Natural killer cell treated with Interleukin-12 subunit alpha and Interleukin-12 subunit beta and Interleukin-15 and Interleukin-18, amount 100 ng/mL, for 72 hours (primary cell): ENCODE results near the gene LRRC8D. TPM values are rescaled to one million over a fixed set of nuclear protein-coding genes. Genes with fewer than 3 reads are reported as not detected.
A peak's percentile ranks its signal among the peaks of the same experiment; 100 is the strongest.

Experiments
- ATAC-seq, 2 donors: fragments of 150-1000 bp; cut with Tn5 transposase in 1 of 2; sonication (Bioruptor Pico), chemical (Tn5 transposase) in 1 of 2; 2 replicates each; pipeline ENCODE4 v1.10.0; 2021
- DNase-seq: peaks from one replicate; pipeline ENCODE4 v3.0.0; 2022; ENCODE audit warnings: low spot score
- H3K27ac Mint-ChIP-seq, 2 donors: 1 replicate in 1 of 2; 2 replicates in 1 of 2; pipeline ENCODE4 v1.8.0; 2022; ENCODE audit warnings: mixed read lengths in 2 of 2, mild to moderate bottlenecking in 1 of 2, moderate library complexity in 1 of 2
- H3K27me3 Mint-ChIP-seq, 2 donors: 1 replicate in 1 of 2; 2 replicates in 1 of 2; pipeline ENCODE4 v1.8.0; 2022; ENCODE audit warnings: mixed read lengths in 2 of 2
- H3K36me3 Mint-ChIP-seq: one replicate; pipeline ENCODE4 v1.8.0; 2022; ENCODE audit warnings: mixed read lengths
- H3K4me1 Mint-ChIP-seq, 2 donors: 1 replicate in 1 of 2; 2 replicates in 1 of 2; pipeline ENCODE4 v1.8.0; 2022; ENCODE audit warnings: low read depth in 2 of 2, mixed read lengths in 2 of 2, mild to moderate bottlenecking in 1 of 2
- H3K4me3 Mint-ChIP-seq: one replicate; pipeline ENCODE4 v1.8.0; 2022; ENCODE audit warnings: mixed read lengths
- H3K9me3 Mint-ChIP-seq: 2 replicates; pipeline ENCODE4 v1.8.0; 2022; ENCODE audit warnings: mixed read lengths
- total RNA-seq, 2 donors: library from RNA; stranded (reverse); gene quantifications; one replicate each; pipeline ENCODE4 v1.2.3, GENCODE V29; 2022

Gene LRRC8D
- total RNA-seq, 2 donors from 2014 or later: 19.8 to 27.3 TPM

DNA sequence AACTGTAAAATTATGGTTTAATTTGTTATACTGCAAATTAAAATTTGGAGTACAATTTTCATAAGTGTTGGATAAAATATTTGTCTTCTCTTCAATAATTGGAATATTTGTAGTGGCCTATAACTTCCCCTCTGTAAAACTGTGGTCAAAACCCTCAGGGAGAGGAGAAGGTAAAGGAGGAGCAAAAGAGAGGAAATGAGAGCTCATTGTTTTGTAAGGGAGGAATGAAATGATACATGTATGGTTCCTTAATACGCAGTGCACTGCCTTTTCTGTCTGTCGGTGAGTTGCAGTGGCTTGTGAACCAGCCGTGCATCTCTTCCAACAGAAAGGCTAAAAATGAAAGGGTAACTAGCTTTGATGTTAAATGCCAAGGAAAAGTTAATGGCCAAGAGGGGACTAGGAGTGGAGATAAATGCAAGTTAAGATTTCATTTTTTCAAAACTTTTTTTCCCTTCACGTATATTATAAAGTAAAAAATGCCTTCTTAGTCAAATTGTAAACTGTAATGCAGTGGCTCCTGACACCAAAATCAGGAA lies 26.4 kb downstream of the LRRC8D start:
- no peak overlapping the region for H3K4me3 Mint-ChIP-seq

DNA sequence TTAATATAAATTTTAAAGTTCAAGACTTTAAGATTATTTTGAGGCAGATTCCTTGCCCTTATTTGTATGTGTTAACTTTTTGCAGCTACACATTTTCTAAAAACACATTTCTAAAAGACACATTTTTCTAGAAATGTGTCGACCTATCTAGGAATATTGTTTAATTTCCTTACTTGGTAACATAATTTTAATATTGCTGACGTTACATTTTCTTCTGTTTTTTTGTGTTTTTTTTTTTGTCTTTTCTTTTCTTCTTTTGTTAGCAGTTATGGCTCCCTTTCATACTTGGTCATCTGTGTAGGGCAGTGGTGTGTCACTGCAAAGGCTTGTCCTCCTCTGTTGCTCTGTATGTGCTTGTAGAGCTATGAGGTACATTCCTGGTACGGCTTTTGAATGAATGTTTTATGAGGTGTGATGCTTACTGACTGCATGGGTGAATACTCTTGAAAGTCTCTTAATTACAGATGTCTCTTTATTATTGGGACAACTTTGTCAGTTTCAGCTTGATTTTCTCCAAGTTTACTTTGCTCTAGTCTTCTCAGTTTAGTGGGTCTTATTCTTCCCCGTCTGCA lies 30.1 kb downstream of the LRRC8D start:
- DNase-seq (no peak), ATAC-seq (no peak)
- H3K36me3 Mint-ChIP-seq: no peaks in the 10 kb centered on the region
- no peaks in the 10 kb centered on the region for H3K27me3 Mint-ChIP-seq
- no peaks in the 10 kb centered on the region for H3K9me3 Mint-ChIP-seq
- H3K27ac Mint-ChIP-seq: no peak overlapping the region
- H3K4me1 Mint-ChIP-seq: peaks cover 11 to 20% of the 10 kb centered on the region in 2 donors
- H3K4me3 Mint-ChIP-seq: no peak overlapping the region

More for the DNA sequence above, 26.4 kb downstream of the LRRC8D start:
- ATAC-seq: no peak
- Mint-ChIP-seq H3K4me1 (peaks cover 30 to 40% of the 10 kb centered on the region in 2 donors), H3K36me3 (no peaks in the 10 kb centered on the region), H3K27me3 (no peaks in the 10 kb centered on the region), H3K9me3 (no peaks in the 10 kb centered on the region), H3K27ac (peak overlapping the region in 1 of 2 donors; percentile 51)
- no peak for DNase-seq

DNA sequence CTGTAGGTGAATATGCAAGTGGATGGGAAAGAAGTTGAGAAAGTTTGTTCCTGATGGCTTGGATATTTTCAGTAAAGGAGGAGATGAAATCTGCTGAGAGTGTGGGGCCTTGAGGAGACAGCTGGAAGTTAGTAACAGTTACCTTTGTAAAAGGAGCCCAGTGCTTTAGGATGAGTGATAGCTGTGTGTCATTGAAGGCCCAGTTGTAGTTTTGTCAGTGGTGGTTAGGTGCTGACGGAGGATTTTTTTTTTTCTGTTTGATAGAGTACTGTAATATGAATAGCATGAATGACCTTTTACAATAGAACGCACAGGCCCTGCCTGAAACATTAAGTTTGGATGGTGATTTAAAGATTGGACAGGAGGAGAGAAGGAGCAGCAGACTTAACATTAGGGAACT lies 33.3 kb downstream of the LRRC8D start:
- no peaks in the 10 kb centered on the region for H3K9me3 Mint-ChIP-seq
- peaks cover 4 to 10% of the 10 kb centered on the region in 2 donors for H3K4me1 Mint-ChIP-seq
- no peak overlapping the region for H3K27ac Mint-ChIP-seq
- H3K27me3 Mint-ChIP-seq: no peaks in the 10 kb centered on the region
- H3K4me3 Mint-ChIP-seq: no peak overlapping the region
- DNase-seq (no peak), ATAC-seq (no peak)
- no peaks in the 10 kb centered on the region for H3K36me3 Mint-ChIP-seq

DNA sequence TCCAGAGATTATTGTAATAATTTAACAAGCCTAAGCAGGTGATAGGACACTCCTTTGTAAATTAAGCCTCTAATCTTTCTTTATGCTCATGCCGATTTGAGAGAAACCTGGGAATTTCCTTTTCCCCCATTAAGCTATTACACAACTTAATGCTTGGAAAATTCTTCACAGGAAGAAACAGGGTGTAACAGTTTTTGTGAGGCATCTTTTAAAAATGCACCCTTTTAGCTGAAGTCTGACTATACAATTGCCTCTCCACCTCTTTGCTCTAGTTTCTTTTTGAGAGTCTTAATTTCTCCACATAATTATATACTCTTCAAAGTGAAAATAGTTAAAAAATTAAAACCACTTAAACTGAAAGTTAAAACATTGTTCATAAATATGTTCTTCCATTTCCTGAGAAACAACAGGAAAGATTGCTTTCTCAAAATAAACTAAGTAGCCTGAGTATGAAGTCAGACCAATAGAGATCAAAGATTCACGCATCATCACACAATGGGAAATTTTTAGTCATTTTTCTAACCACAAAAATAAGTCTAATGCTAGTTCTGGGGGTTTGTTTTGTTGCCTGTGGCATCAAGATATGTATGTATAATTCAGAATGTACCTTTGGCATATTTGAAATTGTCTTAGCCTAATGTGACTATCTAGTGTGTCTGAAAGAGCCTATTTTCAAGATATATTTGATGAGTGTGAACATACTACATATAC lies 34.7 kb downstream of the LRRC8D start:
- H3K27me3 Mint-ChIP-seq: no peaks in the 10 kb centered on the region
- DNase-seq (no peak), ATAC-seq (peak; percentile 32 to 80)
- no peak overlapping the region for H3K27ac Mint-ChIP-seq
- no peaks in the 10 kb centered on the region for H3K36me3 Mint-ChIP-seq
- H3K4me1 Mint-ChIP-seq: peaks cover 4 to 5% of the 10 kb centered on the region in 2 donors
- H3K9me3 Mint-ChIP-seq: no peaks in the 10 kb centered on the region
- no peak overlapping the region for H3K4me3 Mint-ChIP-seq

DNA sequence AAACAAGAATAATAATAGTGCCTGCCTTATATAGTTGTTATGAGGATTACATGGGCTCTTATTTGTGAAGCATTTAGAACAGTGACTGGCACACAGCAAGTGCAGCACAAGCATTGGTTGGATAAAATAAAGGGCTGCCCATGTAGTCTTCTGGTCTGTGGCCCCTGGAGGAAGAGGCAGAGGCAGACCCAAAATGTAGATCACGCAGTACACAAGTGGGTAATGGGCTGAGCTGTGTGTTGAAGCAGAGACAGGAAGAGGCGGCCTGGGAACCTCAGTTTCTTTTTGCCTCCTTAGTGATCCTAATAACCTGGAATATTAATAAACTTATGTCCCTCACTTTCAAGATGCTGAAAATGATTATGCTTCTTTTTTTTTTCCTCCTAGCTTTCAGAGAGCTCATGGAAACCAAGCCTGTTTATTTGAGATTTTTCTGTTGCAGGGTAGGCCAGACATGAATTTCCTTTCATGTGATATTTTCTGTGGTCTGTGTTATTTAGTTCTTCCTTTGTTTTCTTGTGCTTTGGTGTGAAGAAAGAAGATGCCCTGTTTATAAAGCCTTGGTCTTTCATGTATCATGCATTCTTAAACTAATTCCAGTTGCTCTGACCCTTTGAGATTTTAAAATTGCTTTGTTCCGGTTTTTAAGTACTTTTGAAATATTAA lies 42.5 kb downstream of the LRRC8D start:
- DNase-seq (no peak), ATAC-seq (no peak)
- H3K27ac Mint-ChIP-seq: peak overlapping the region; percentile 53 to 79
- H3K27me3 Mint-ChIP-seq: no peaks in the 10 kb centered on the region
- no peak overlapping the region for H3K4me3 Mint-ChIP-seq
- H3K9me3 Mint-ChIP-seq: no peaks in the 10 kb centered on the region
- peaks cover 25 to 28% of the 10 kb centered on the region in 2 donors for H3K4me1 Mint-ChIP-seq
- peaks cover 6% of the 10 kb centered on the region for H3K36me3 Mint-ChIP-seq

DNA sequence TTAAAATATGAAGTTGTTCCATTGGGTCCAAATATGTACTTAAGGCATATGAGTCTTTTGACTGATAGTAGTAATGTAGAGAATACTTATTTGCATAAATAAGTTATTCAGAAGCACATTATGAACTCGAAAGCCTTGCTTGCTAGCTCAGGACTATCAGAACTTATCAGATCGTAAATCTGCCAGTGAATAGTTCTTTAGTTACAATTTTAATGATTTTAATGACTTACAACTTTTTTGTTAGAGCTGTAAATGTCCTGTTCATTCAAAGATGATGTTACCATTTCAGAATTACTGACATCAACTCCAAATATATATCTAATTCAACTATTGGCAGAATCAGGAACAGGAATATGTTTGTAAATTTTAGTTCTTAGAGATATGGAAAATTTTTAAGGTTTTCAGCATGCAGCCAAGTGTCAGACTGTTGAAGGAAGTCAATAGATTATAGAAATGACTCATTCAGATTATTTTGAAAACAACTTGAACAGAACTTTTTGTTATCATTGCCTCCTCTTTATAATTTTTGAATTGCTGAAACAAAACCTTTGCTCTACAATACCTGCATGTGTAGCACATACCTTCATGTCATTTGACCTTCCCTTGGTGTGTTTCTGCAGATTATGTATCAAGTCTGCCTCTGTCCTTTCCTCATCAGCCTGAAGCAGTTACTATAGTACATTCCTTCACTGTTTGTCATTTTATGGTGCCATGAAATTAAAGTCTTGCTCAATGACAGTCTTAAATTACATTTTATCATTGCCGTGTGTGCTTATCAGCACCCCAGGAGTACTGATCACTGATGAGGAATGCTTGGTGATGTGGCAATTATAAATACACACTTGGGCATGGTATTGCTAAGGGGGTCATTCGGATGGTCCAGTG lies 44.9 kb downstream of the LRRC8D start:
- Mint-ChIP-seq H3K4me3 (no peak overlapping the region), H3K9me3 (no peaks in the 10 kb centered on the region), H3K4me1 (peaks cover 26 to 30% of the 10 kb centered on the region in 2 donors), H3K27ac (no peak overlapping the region), H3K36me3 (peaks cover 14% of the 10 kb centered on the region), H3K27me3 (no peaks in the 10 kb centered on the region)
- ATAC-seq (no peak), DNase-seq (no peak)

DNA sequence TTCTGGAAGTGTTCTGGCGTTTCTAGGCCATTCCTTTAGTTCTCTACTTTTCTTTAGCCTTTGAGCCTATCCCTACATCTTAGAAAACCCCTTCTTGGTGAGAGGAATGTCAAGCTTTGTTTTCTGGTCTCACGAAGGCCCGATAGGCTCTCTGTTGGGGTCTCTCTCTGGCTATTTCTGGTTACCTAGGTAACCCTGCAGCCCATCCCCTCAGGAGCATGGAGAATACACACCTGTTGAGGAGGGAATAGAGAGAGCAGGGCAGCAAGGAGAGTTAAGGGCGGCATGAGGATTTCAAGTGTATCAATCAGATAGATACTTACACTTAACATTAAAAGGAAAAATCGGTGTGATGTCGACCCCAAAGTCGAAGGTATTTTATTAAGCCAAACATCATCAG lies 45.7 kb downstream of the LRRC8D start:
- peaks cover 30 to 35% of the 10 kb centered on the region in 2 donors for H3K4me1 Mint-ChIP-seq
- no peaks in the 10 kb centered on the region for H3K9me3 Mint-ChIP-seq
- ATAC-seq (no peak), DNase-seq (no peak)
- no peak overlapping the region for H3K4me3 Mint-ChIP-seq
- no peak overlapping the region for H3K27ac Mint-ChIP-seq
- no peaks in the 10 kb centered on the region for H3K27me3 Mint-ChIP-seq
- peaks cover 14% of the 10 kb centered on the region for H3K36me3 Mint-ChIP-seq

DNA sequence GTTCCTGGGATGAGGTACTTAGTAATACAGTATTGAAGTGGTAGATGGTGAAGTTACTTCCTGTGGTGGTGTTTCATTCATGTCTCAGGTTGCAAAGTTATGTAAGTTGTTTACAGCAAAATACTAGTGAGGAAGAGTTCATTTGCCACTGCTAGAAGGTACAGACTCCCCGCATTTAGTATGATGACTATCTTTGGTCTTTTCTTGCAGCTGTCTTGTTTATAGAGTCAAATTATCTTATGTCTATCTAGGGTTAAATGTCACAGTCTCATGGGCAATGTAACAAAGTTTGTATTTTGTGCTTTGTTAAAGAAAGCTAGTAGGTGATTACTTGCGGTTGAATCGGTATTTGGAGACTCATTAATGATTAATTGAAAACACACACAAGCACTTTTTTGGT lies 50.2 kb downstream of the LRRC8D start:
- DNase-seq: no peak
- ATAC-seq: no peak
- peaks cover 8% of the 10 kb centered on the region for H3K36me3 Mint-ChIP-seq
- no peaks in the 10 kb centered on the region for H3K27me3 Mint-ChIP-seq
- H3K4me1 Mint-ChIP-seq: peaks cover 9 to 11% of the 10 kb centered on the region in 2 donors
- no peak overlapping the region for H3K4me3 Mint-ChIP-seq
- H3K27ac Mint-ChIP-seq: no peak overlapping the region
- no peaks in the 10 kb centered on the region for H3K9me3 Mint-ChIP-seq

DNA sequence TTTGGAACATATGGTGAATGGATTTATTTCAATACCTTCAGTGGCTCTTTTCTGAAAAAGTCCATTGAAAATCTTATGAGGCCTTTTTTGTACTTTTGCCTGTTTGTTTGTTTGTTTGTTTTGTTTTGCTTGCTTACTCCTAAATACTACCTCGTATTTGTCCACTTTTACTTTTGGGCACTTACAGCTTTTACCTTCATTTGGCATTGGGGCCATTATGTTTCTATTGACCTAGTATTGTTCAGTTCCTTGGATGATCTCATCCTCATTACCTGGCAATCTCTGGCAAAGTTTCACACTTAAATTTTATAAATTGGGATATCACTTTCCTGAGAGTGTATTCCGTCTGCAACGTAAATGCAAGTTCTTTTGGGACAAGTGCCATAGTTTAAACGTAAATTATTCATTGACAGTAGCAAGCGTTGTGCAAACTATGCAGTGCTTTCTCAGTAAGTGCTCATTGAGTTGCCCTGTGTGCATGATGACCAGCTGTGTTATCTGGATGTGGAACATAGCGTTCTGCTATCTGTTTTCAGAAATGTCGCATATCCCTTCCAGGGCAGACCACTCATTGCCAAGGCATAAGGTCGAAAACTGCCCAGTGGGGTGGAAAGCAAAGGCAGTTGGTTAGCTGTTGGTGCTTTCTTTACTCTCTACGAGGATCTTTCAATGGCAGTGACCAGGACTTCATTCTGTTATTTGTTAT lies 51.1 kb downstream of the LRRC8D start:
- Mint-ChIP-seq H3K36me3 (peaks cover 8% of the 10 kb centered on the region), H3K27ac (no peak overlapping the region), H3K9me3 (no peaks in the 10 kb centered on the region), H3K4me3 (no peak overlapping the region), H3K27me3 (no peaks in the 10 kb centered on the region), H3K4me1 (peaks cover 11% of the 10 kb centered on the region in 2 donors)
- DNase-seq: no peak
- ATAC-seq: no peak

DNA sequence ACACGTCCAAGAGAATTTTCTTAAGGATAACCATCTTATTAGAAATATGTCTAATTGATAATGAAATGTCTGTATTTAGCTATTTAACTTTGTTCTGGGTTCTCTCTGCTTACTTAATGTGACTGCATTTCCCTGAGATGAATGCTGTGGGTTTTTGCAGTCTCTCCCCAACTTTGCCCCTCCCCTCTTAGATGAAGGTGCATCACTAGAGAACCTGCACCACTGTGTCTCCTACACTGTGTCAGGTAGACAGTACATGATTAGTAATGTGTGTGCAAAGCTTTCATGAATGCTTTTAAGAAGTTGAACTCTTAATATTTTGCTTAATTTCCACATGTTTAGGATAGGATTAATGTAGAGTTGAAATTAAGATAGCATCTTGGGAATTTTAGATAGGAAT lies 51.7 kb downstream of the LRRC8D start:
- peaks cover 8% of the 10 kb centered on the region for H3K36me3 Mint-ChIP-seq
- H3K9me3 Mint-ChIP-seq: no peaks in the 10 kb centered on the region
- ATAC-seq: no peak
- no peak for DNase-seq
- no peak overlapping the region for H3K27ac Mint-ChIP-seq
- H3K27me3 Mint-ChIP-seq: no peaks in the 10 kb centered on the region
- no peak overlapping the region for H3K4me3 Mint-ChIP-seq
- H3K4me1 Mint-ChIP-seq: peaks cover 12 to 15% of the 10 kb centered on the region in 2 donors

DNA sequence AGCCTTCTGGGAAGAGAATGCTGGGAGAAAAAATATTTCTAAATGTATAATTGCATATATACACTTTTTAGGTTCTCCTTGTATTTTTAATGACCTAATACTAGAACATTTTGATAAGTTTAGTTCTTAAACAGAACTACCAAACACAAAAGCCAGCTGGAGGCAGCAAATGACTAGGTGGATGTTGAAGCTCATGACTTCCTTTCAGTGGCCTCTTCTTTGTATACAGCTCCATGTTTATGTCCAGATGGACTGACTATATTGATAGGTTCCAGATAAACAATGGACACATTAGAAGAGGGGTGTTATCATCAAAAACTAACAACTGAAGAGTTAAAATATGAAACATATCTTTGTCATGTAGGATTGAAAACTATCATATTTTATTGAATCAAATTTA lies 52.5 kb downstream of the LRRC8D start:
- ATAC-seq (no peak), DNase-seq (no peak)
- H3K27ac Mint-ChIP-seq: no peak overlapping the region
- peaks cover 17 to 22% of the 10 kb centered on the region in 2 donors for H3K4me1 Mint-ChIP-seq
- no peak overlapping the region for H3K4me3 Mint-ChIP-seq
- peaks cover 8% of the 10 kb centered on the region for H3K36me3 Mint-ChIP-seq
- no peaks in the 10 kb centered on the region for H3K9me3 Mint-ChIP-seq
- H3K27me3 Mint-ChIP-seq: no peaks in the 10 kb centered on the region

DNA sequence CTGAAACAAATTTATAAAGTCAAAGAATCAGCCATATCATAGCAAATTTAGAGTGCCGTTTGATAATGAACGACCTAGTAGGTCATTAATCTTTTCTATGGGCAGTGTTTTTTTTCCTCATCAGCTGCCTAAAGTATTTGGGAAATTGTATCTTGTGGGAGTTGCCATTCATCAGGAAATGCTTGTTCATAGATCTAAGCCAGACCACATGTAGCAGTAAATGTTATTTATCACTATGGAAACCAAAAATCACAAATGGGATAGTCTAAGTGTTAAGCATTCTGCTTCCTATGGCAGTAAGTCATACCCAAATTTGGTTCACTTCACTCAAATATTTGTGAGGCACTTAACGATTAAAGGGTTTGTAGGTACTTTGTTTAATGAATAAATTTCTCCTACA lies 52.9 kb downstream of the LRRC8D start:
- ATAC-seq (no peak), DNase-seq (no peak)
- Mint-ChIP-seq H3K9me3 (no peaks in the 10 kb centered on the region), H3K27me3 (no peaks in the 10 kb centered on the region), H3K36me3 (peaks cover 8% of the 10 kb centered on the region), H3K4me1 (peaks cover 21 to 26% of the 10 kb centered on the region in 2 donors), H3K4me3 (no peak overlapping the region), H3K27ac (no peak overlapping the region)

DNA sequence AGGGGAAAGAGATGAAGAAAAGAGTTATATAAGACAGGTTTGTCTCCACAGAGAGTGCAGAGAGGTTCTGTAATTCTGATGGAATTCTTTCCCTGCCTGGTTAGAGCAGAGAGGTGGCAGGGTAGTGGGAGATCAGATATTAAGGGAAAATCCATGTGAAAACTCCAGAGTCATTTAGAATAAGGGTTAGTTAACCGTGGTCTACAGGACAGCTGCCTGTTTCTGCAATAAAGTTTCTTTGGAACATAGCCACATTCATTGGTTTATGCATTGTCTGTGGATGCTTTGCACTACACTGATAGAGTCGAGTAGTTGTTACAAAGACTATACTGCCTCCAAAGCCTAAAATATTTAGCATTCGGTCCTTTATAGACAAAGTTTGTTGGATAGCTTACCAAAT lies 55.6 kb downstream of the LRRC8D start:
- Mint-ChIP-seq H3K4me1 (peaks cover 30 to 34% of the 10 kb centered on the region in 2 donors), H3K9me3 (peaks cover 8% of the 10 kb centered on the region), H3K27me3 (no peaks in the 10 kb centered on the region), H3K4me3 (no peak overlapping the region), H3K27ac (peak overlapping the region in 1 of 2 donors; percentile 46), H3K36me3 (peaks cover 11% of the 10 kb centered on the region)
- DNase-seq (no peak), ATAC-seq (no peak)
